SK-N-SH (cell line): ENCODE results near the gene TPSG1. TPM values are rescaled to one million over a fixed set of nuclear protein-coding genes. Genes with fewer than 3 reads are reported as not detected.

Experiments used
- CTCF ChIA-PET: fragments of 300-600, 350-600 bp; formaldehyde crosslinking; extraction: SDS; loops from one replicate; lab custom pipeline; 2021; lab: Yijun Ruan, JAX
- POLR2A ChIA-PET: fragments of 350-600 bp; sonication (Branson Sonifier 250); formaldehyde crosslinking; extraction: SDS; loops from one replicate; lab custom pipeline; 2020; ENCODE audit warnings: antibody characterized with exemption, inconsistent platforms; lab: Yijun Ruan, JAX
- DNase-seq: peaks from one replicate; pipeline ENCODE4 v3.0.0; 2012
- H2AFZ ChIP-seq: fragments of 200-600 bp; sonication (generic); 2 replicates; pipeline ENCODE4 v1.8.1; 2016; ENCODE audit warnings: antibody characterized with exemption, mild to moderate bottlenecking, low read depth
- H3F3A ChIP-seq: fragments of 200-600 bp; sonication (generic); replicated peaks from 2 replicates; pipeline ENCODE3; 2016; ENCODE audit warnings: antibody characterized with exemption, mild to moderate bottlenecking; ENCODE audit not compliant: insufficient read depth
- H3K27ac ChIP-seq, 2 experiments: fragments of 200-500 bp in 1 of 2; fragments of 200-600 bp in 1 of 2; sonication (Bioruptor generic) in 1 of 2; sonication (generic), shearing (Covaris generic) in 1 of 2; 2 replicates each; pipeline versions ENCODE4 v1.5.1 to v1.6.1; 2014 to 2016; ENCODE audit warnings: low read depth in 2 of 2, inconsistent platforms in 1 of 2, low read length in 1 of 2, mild to moderate bottlenecking in 1 of 2, mixed read lengths in 1 of 2
- H3K27me3 ChIP-seq: fragments of 200-600 bp; sonication (generic), shearing (Covaris generic); 2 replicates; pipeline ENCODE4 v1.6.1; 2016; ENCODE audit warnings: mixed run types; ENCODE audit not compliant: insufficient read depth
- H3K36me3 ChIP-seq, 2 experiments: fragments of 200-500 bp in 1 of 2; fragments of 200-600 bp in 1 of 2; sonication (Bioruptor generic) in 1 of 2; sonication (generic) in 1 of 2; replicated peaks in 1 of 2; 2 replicates each; pipeline versions ENCODE3 to v1.5.1; 2014 to 2016; ENCODE audit warnings: low read length in 1 of 2, mild to moderate bottlenecking in 1 of 2; ENCODE audit not compliant: insufficient read depth in 2 of 2, control insufficient read depth in 1 of 2
- H3K4me1 ChIP-seq, 2 experiments: fragments of 200-500 bp in 1 of 2; fragments of 200-600 bp in 1 of 2; sonication (Bioruptor generic) in 1 of 2; sonication (generic), shearing (Covaris generic) in 1 of 2; 2 replicates each; pipeline versions ENCODE4 v1.5.1 to v1.6.1; 2014 to 2016; ENCODE audit warnings: low read depth in 1 of 2, low read length in 1 of 2, mixed run types in 1 of 2; ENCODE audit not compliant: insufficient read depth in 2 of 2, control insufficient read depth in 1 of 2
- H3K4me2 ChIP-seq: fragments of 200-600 bp; sonication (generic), shearing (Covaris generic); 2 replicates; pipeline ENCODE4 v1.6.1; 2017; ENCODE audit warnings: mixed run types
- H3K4me3 ChIP-seq, 2 experiments: fragments of 200-500 bp in 1 of 2; fragments of 200-600 bp in 1 of 2; sonication (Bioruptor generic) in 1 of 2; sonication (generic), shearing (Covaris generic) in 1 of 2; 2 replicates each; pipeline versions ENCODE4 v1.5.1 to v1.8.1; 2014 to 2016; ENCODE audit warnings: low read depth in 2 of 2, inconsistent platforms in 1 of 2, low read length in 1 of 2, mild to moderate bottlenecking in 1 of 2, mixed read lengths in 1 of 2, moderate library complexity in 1 of 2
- H3K79me2 ChIP-seq: fragments of 200-600 bp; sonication (generic); 2 replicates; pipeline ENCODE4 v1.8.1; 2017; ENCODE audit warnings: mild to moderate bottlenecking; ENCODE audit not compliant: insufficient read depth
- H3K9ac ChIP-seq: fragments of 200-600 bp; sonication (generic); 2 replicates; pipeline ENCODE4 v1.6.1; 2017; ENCODE audit warnings: mixed run types
- H3K9me2 ChIP-seq: fragments of 200-600 bp; sonication (generic); 2 replicates; pipeline ENCODE4 v1.6.1; 2017; ENCODE audit warnings: mixed run types
- H3K9me3 ChIP-seq: fragments of 200-600 bp; sonication (generic); 2 replicates; pipeline ENCODE4 v1.6.1; 2017; ENCODE audit warnings: mixed run types, mild to moderate bottlenecking, moderate library complexity
- H4K20me1 ChIP-seq: fragments of 200-600 bp; sonication (generic); 2 replicates; pipeline ENCODE4 v1.6.1; 2017; ENCODE audit warnings: mild to moderate bottlenecking, mixed run types; ENCODE audit not compliant: insufficient read depth
- CTCF ChIP-seq: fragments of 200-600 bp; sonication (generic); IDR thresholded peaks from 2 replicates; pipeline ENCODE4 v1.6.1; 2017; ENCODE audit warnings: antibody characterized with exemption, mild to moderate bottlenecking, moderate library complexity
- ELF1 ChIP-seq: IDR thresholded peaks from 2 replicates; pipeline ENCODE4 v1.4.0; 2012
- FOSL2 ChIP-seq: IDR thresholded peaks from 2 replicates; pipeline ENCODE4 v1.4.0; 2012; ENCODE audit warnings: low read depth, mild to moderate bottlenecking, moderate library complexity, borderline replicate concordance
- FOXJ3 ChIP-seq: sonication (generic); formaldehyde crosslinking; IDR thresholded peaks from 2 replicates; pipeline ENCODE4 v1.5.1; 2020; ENCODE audit warnings: mild to moderate bottlenecking, missing genetic modification reagents
- FOXM1 ChIP-seq: IDR thresholded peaks from 2 replicates; pipeline ENCODE4 v1.4.0; 2012; ENCODE audit warnings: low read depth, mild to moderate bottlenecking
- NRF1 ChIP-seq: IDR thresholded peaks from 2 replicates; pipeline ENCODE4 v1.6.1; 2012; ENCODE audit warnings: low read depth, mild to moderate bottlenecking, low read length
- RXRA ChIP-seq: IDR thresholded peaks from 2 replicates; pipeline ENCODE4 v1.4.0; 2012; ENCODE audit warnings: low read depth, mild to moderate bottlenecking, borderline replicate concordance
- TCF12 ChIP-seq: IDR thresholded peaks from 2 replicates; pipeline ENCODE4 v1.4.0; 2012
- YY1 ChIP-seq: IDR thresholded peaks from 2 replicates; pipeline ENCODE4 v1.4.0; 2012; ENCODE audit warnings: low read depth, mild to moderate bottlenecking
- WGBS: methylation state at CpG from one replicate; pipeline ENCODE4 v1.1.6; 2017; ENCODE audit warnings: low lambda C conversion rate; 5-methylcytosine and 5-hydroxymethylcytosine counted together
- polyA plus RNA-seq, 3 experiments: library from polyadenylated mRNA; depleted of rRNA; stranded (reverse); fragments of >200 nt; gene quantifications; 2 replicates each; pipeline ENCODE4 v1.2.3, GENCODE V29; 2012

The TPSG1 gene
- polyA plus RNA-seq, 1 of the 3 experiments (the other 2 are of a cell fraction), result not detected

GRCh38 chr16:1182950-1183907 lies 41.8 kb downstream of the TPSG1 start:
- no peaks in the 10 kb centered on the region for H3K9me2 ChIP-seq
- H3K27ac ChIP-seq, result no peak overlapping the region
- no peaks in the 10 kb centered on the region for H3F3A ChIP-seq
- 28% methylated on average over 10 of the region's 45 CpGs for WGBS
- H3K27me3 ChIP-seq, result peaks cover 32% of the 10 kb centered on the region
- no peaks in the 10 kb centered on the region for H3K36me3 ChIP-seq
- H3K4me3 ChIP-seq, result peak overlapping the region in 1 of 2 experiments; percentile 47; a peak in 1 of 4 replicates
- no peak overlapping the region for H3K9ac ChIP-seq
- no peak overlapping the region for H2AFZ ChIP-seq
- ChIA-PET CTCF (interaction anchor here (1.6 kb wide), 1 partner anchor 9 kb away, joined by 5 read pairs; no protein-coding TSS in a partner anchor), POLR2A (no interaction called here)
- no peaks in the 10 kb centered on the region for H3K79me2 ChIP-seq
- no peak for TF ChIP-seq FOXM1
- no peaks in the 10 kb centered on the region for H4K20me1 ChIP-seq
- peak; percentile 55 for DNase-seq
- no peaks in the 10 kb centered on the region for H3K9me3 ChIP-seq
- peaks cover 0 to 17% of the 10 kb centered on the region in 2 experiments; a peak in 2 of 4 replicates for H3K4me1 ChIP-seq
- H3K4me2 ChIP-seq, result peak overlapping the region; percentile 86

GRCh38 chr16:1182316-1182671 lies 42.8 kb downstream of the TPSG1 start:
- H3K4me3 ChIP-seq, result no peak overlapping the region; a peak in 1 of 4 replicates
- no peak for DNase-seq
- H3K9ac ChIP-seq, result no peak overlapping the region
- no peak overlapping the region for H3K27ac ChIP-seq
- CTCF ChIA-PET, result interaction anchor here (1.6 kb wide), 1 partner anchor 10 kb away, joined by 5 read pairs; no protein-coding TSS in a partner anchor
- no peaks in the 10 kb centered on the region for H3K79me2 ChIP-seq
- peak overlapping the region; percentile 41; the same call in 1 of the 2 replicates for H2AFZ ChIP-seq
- H3K36me3 ChIP-seq, result no peaks in the 10 kb centered on the region
- H4K20me1 ChIP-seq, result no peaks in the 10 kb centered on the region
- WGBS, result 0% methylated on average over 4 of the region's 19 CpGs
- peaks cover 0 to 17% of the 10 kb centered on the region in 2 experiments; a peak in 2 of 4 replicates for H3K4me1 ChIP-seq
- peaks cover 29% of the 10 kb centered on the region for H3K27me3 ChIP-seq
- POLR2A ChIA-PET, result no interaction called here
- H3F3A ChIP-seq, result no peaks in the 10 kb centered on the region
- H3K9me2 ChIP-seq, result no peaks in the 10 kb centered on the region
- H3K9me3 ChIP-seq, result no peaks in the 10 kb centered on the region
- TF ChIP-seq YY1 (no peak), TCF12 (peak; percentile 38; the same call in 1 of the 2 replicates), RXRA (peak; percentile 68; the same call in 1 of the 2 replicates), FOXJ3 (no peak), ELF1 (no peak), NRF1 (no peak), FOSL2 (peak; percentile 84), FOXM1 (no peak)
- peak overlapping the region; percentile 86 for H3K4me2 ChIP-seq

- no peaks in the 10 kb centered on the region for H3K79me2 ChIP-seq
- H3K9ac ChIP-seq, result no peak overlapping the region
- no peak overlapping the region for H3K27ac ChIP-seq
- H3K27me3 ChIP-seq, result peaks cover 30% of the 10 kb centered on the region
- no peaks in the 10 kb centered on the region for H3K9me2 ChIP-seq
- ChIA-PET POLR2A (no interaction called here), CTCF (interaction anchor here (0.6 to 1.6 kb wide), 3 partner anchors 9 to 12 kb away, joined by 3 to 5 read pairs (median 3); no protein-coding TSS in a partner anchor)
- no peaks in the 10 kb centered on the region for H3K9me3 ChIP-seq
- H3K4me1 ChIP-seq, result peaks cover 0 to 17% of the 10 kb centered on the region in 2 experiments; a peak in 2 of 4 replicates
- H2AFZ ChIP-seq, result peak overlapping the region; percentile 41; the same call in 1 of the 2 replicates
- no peak overlapping the region; a peak in 1 of 4 replicates for H3K4me3 ChIP-seq
- H4K20me1 ChIP-seq, result no peaks in the 10 kb centered on the region
- H3K4me2 ChIP-seq, result peak overlapping the region; percentile 86
- WGBS, result 30% methylated on average over 24 of the region's 39 CpGs
- no peaks in the 10 kb centered on the region for H3F3A ChIP-seq
- H3K36me3 ChIP-seq, result no peaks in the 10 kb centered on the region
- TF ChIP-seq CTCF (peak; percentile 41), FOXJ3 (no peak)
- DNase-seq, result no peak
These were observed 43.4 kb downstream of the TPSG1 start for GRCh38 chr16:1181404-1182315.
